Body of pancreas (tissue), 4 donors: ENCODE measurements around the gene CYTH3. TPM values are rescaled to one million over a fixed set of nuclear protein-coding genes. Genes with fewer than 3 reads are reported as not detected.
A peak's percentile ranks its signal among the peaks of the same experiment; 100 is the strongest.

Experiments
- ATAC-seq: fragments of 150-250 bp; one replicate; pipeline ENCODE4 v1.9.1; 2016
- DNase-seq, 4 donors: peaks; one replicate each; pipeline ENCODE4 v3.0.0-alpha.2; 2019
- H3K27ac ChIP-seq, 4 donors: fragments of 200-600 bp; sonication (generic); 1 replicate in 3 of 4; 2 replicates in 1 of 4; pipeline versions ENCODE4 v1.5.1 to v1.6.1; 2016 to 2019; ENCODE audit warnings: mild to moderate bottlenecking in 1 of 4, mixed read lengths in 1 of 4, moderate library complexity in 1 of 4
- H3K27me3 ChIP-seq, 2 donors: fragments of 200-600 bp; sonication (generic); one replicate each; pipeline ENCODE4 v1.6.0; 2016; ENCODE audit warnings: mild to moderate bottlenecking in 1 of 2
- H3K36me3 ChIP-seq, 2 donors: fragments of 200-600 bp; sonication (generic); replicated peaks in 1 of 2; 2 replicates each; pipeline ENCODE4 v1.5.1; 2016; ENCODE audit warnings: low read depth in 2 of 2; ENCODE audit not compliant: insufficient read depth in 1 of 2
- H3K4me1 ChIP-seq: fragments of 200-600 bp; sonication (generic); one replicate; pipeline ENCODE4 v1.6.0; 2016
- H3K4me3 ChIP-seq, 2 donors: fragments of 200-600 bp; sonication (generic); 1 replicate in 1 of 2; 2 replicates in 1 of 2; pipeline ENCODE4 v1.5.1; 2016 to 2019
- H3K9me3 ChIP-seq, 3 donors: fragments of 200-600 bp; sonication (generic); 1 replicate in 2 of 3; 2 replicates in 1 of 3; pipeline ENCODE4 v1.5.1; 2016
- CTCF ChIP-seq, 7 experiments: fragments of 450-650 bp in 4 of 7; fragments of 200-600 bp in 3 of 7; sonication (generic) in 3 of 7; IDR thresholded peaks; one replicate each; pipeline ENCODE4 v1.5.1; 2016 to 2019; ENCODE audit warnings: antibody characterized with exemption in 7 of 7
- POLR2A ChIP-seq, 3 donors: fragments of 450-650 bp; IDR thresholded peaks; one replicate each; pipeline ENCODE4 v1.6.1; 2016; ENCODE audit warnings: antibody characterized with exemption in 3 of 3, mild to moderate bottlenecking in 2 of 3
- WGBS, 2 donors: methylation state at CpG; one replicate each; pipeline ENCODE4 v1.1.5; 2017; 5-methylcytosine and 5-hydroxymethylcytosine counted together
- intact Hi-C: fragments of 100-400 bp; cut with DNase I; formaldehyde crosslinking; loops from one replicate; pipeline ENCODE4 v1.15.1; 2023
- total RNA-seq, 2 donors: library from RNA; depleted of rRNA; stranded (reverse); fragments of >200 nt; gene quantifications; one replicate each; pipeline ENCODE4 v1.1.0, GENCODE V29; 2016

CYTH3 gene
- total RNA-seq, 2 donors from 2014 or later: 14.0 to 18.8 TPM

DNA sequence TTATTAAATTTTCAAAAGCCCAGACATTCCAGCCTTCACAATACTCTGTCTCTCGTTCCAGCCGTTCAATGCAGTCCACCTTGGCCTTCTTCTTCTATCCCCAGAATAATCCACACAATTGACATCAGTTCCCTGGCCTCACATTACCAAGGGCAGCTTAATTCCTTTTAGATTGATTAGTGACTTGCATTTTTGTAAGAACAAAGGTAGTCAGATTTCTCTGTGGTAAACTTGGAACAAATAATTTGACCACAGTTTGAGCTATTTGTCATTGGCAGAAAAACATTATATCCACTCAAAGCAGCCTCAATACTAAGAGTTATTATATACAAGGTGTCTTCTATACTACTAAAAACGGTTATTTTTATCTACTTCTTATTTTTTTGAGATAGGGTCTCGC lies 5.1 kb upstream of the CYTH3 start:
- intact Hi-C loops: no loop called here
- 72 to 79% methylated on average over 4 of the region's 4 CpGs for WGBS, 2 donors

GRCh38 chr7:6276911-6277408 lies 4.5 kb upstream of the CYTH3 start:
- Histone ChIP-seq H3K4me3 (no peak overlapping the region), H3K9me3 (no peaks in the 10 kb centered on the region), H3K27ac (no peak overlapping the region), H3K36me3 (no peaks in the 10 kb centered on the region), H3K27me3 (no peaks in the 10 kb centered on the region), H3K4me1 (peaks cover 11% of the 10 kb centered on the region)
- intact Hi-C loops: no loop called here
- 68 to 74% methylated on average over 9 of the region's 9 CpGs for WGBS, 2 donors
- TF ChIP-seq CTCF (IDR thresholded peaks at IDR 0.05): no peak
- no peak for TF ChIP-seq POLR2A (IDR thresholded peaks at IDR 0.05)
- ATAC-seq (no peak), DNase-seq (no peak)

More for the DNA sequence above, 5.1 kb upstream of the CYTH3 start:
- no peak for ATAC-seq
- Histone ChIP-seq H3K27ac (no peak overlapping the region), H3K4me1 (peaks cover 11% of the 10 kb centered on the region), H3K27me3 (no peaks in the 10 kb centered on the region), H3K36me3 (no peaks in the 10 kb centered on the region), H3K4me3 (no peak overlapping the region), H3K9me3 (no peaks in the 10 kb centered on the region)
- TF ChIP-seq CTCF (IDR thresholded peaks at IDR 0.05) (no peak), POLR2A (IDR thresholded peaks at IDR 0.05) (no peak)
- no peak for DNase-seq

GRCh38 chr7:6274743-6275142 lies 2.3 kb upstream of the CYTH3 start:
- WGBS, 2 donors: 66 to 72% methylated on average over 2 of the region's 2 CpGs
- intact Hi-C loops: no loop called here
- DNase-seq: no peak

DNA sequence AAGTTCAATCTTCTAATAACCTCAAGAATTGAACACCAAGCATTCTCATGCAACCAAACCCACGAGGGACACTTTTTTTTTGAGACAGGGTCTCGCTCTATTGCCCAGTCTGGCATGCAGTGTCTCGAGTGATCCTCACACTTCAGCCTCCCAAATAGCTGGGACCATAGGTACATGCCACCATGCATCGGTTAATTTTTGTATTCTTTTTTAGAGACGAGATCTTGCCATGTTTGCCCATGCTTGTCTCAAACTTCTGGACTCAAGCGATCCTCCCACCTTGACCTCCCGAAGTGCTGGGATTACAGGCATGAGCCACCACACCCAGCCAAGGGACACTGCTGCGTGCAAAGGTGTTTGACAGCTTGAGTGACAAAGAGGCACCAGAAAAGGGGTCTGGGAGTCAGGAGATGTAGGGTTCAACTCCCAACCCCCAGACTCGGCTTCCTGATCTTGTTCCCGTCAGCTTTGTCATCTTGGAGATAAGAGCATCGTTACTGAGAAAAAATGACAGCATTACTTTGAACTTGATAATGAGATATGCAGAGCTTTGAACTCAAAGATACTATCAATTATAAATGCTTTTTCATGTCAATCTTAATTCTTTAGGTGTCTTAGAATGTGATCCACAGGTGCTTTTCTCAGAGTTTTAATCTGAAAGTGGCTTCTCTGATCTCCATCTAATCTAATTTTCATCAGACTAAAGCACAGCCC lies 1.6 kb upstream of the CYTH3 start:
- no peaks in the 10 kb centered on the region for H3K9me3 ChIP-seq
- no peak overlapping the region for H3K4me3 ChIP-seq
- no peak for TF ChIP-seq CTCF (IDR thresholded peaks at IDR 0.05)
- 85 to 86% methylated on average over 9 to 11 of the region's 11 CpGs for WGBS, 2 donors
- intact Hi-C loops: no loop called here
- no peak for ATAC-seq
- peaks cover 28% of the 10 kb centered on the region for H3K4me1 ChIP-seq
- no peak for DNase-seq
- no peaks in the 10 kb centered on the region for H3K27me3 ChIP-seq
- H3K36me3 ChIP-seq: no peaks in the 10 kb centered on the region
- H3K27ac ChIP-seq: no peak overlapping the region

More at GRCh38 chr7:6274743-6275142, 2.3 kb upstream of the CYTH3 start:
- H3K36me3 ChIP-seq: no peaks in the 10 kb centered on the region
- no peaks in the 10 kb centered on the region for H3K9me3 ChIP-seq
- no peaks in the 10 kb centered on the region for H3K27me3 ChIP-seq
- no peak overlapping the region for H3K4me3 ChIP-seq
- H3K4me1 ChIP-seq: peaks cover 28% of the 10 kb centered on the region
- TF ChIP-seq CTCF (IDR thresholded peaks at IDR 0.05): no peak
- TF ChIP-seq POLR2A (IDR thresholded peaks at IDR 0.05): no peak
- ATAC-seq: no peak
- no peak overlapping the region for H3K27ac ChIP-seq

GRCh38 chr7:6273380-6273837 lies 985 bp upstream of the CYTH3 start:
- WGBS, 2 donors: 26 to 27% methylated on average over 6 of the region's 6 CpGs
- H3K4me1 ChIP-seq: peaks cover 35% of the 10 kb centered on the region
- no peak for ATAC-seq
- intact Hi-C loops: no loop called here
- H3K27ac ChIP-seq: peak overlapping the region in 1 of 4 donors; percentile 54
- DNase-seq: peak; percentile 53 to 69 (median 57)
- no peak for TF ChIP-seq POLR2A (IDR thresholded peaks at IDR 0.05)
- TF ChIP-seq CTCF (IDR thresholded peaks at IDR 0.05): no peak
- no peaks in the 10 kb centered on the region for H3K9me3 ChIP-seq
- no peaks in the 10 kb centered on the region for H3K27me3 ChIP-seq
- no peaks in the 10 kb centered on the region for H3K36me3 ChIP-seq
- H3K4me3 ChIP-seq: no peak overlapping the region
